Left cardiac atrium (tissue), 4 donors: ENCODE results near the gene PLEKHB1. TPM values are rescaled to one million over a fixed set of nuclear protein-coding genes. Genes with fewer than 3 reads are reported as not detected.

Source experiments
- ATAC-seq, 2 donors: fragments of 200-7000 bp; cut with Tn5 transposase; one replicate each; pipeline ENCODE4 v1.9.1; 2020; ENCODE audit warnings: mild to moderate bottlenecking in 2 of 2, moderate library complexity in 2 of 2
- DNase-seq: peaks from one replicate; pipeline ENCODE4 v3.0.0-alpha.2; 2020
- intact Hi-C, 2 donors: fragments of 100-400 bp; cut with DNase I; formaldehyde crosslinking; loops; one replicate each; pipeline versions ENCODE4 v1.14.1 to v1.15.1; 2022 to 2023
- long read RNA-seq: library from polyadenylated mRNA; unstranded; transcript quantifications from one replicate; pipeline ENCODE4 v2.0.0, GENCODE V29; 2021
- total RNA-seq, 2 donors: library from RNA; stranded (reverse); fragmentation: NEBNext Ultra II Directional; extraction: Animal tissue kit (Norgen Biotek cat#: 25700); gene quantifications; one replicate each; pipeline ENCODE4 v1.2.1, GENCODE V29; 2021
- donor health status: DM: no; HTN: yes; CAD: no.
- donor health status: DM: no; HTN: yes; CAD: no; lungs with severe emphysema.
- donor health status: DM: yes; HTN: yes; CAD: no.
- donor health status: Dilated cardiomyopathy.

Gene PLEKHB1, protein sequence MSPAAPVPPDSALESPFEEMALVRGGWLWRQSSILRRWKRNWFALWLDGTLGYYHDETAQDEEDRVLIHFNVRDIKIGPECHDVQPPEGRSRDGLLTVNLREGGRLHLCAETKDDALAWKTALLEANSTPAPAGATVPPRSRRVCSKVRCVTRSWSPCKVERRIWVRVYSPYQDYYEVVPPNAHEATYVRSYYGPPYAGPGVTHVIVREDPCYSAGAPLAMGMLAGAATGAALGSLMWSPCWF
- total RNA-seq: 10 to 100 TPM in 1 of 2 donors, 1 to 10 TPM in 1; 9.9 to 11.2 TPM
- long read RNA-seq, transcript PLEKHB1-201 (7 exons, 2,016 nt): major isoform, 5 of 11 reads
- long read RNA-seq, partial matches to known transcripts: 1 of 11 reads
- long read RNA-seq, other reads (novel, unspliced or antisense): 0 of 11 reads

DNA sequence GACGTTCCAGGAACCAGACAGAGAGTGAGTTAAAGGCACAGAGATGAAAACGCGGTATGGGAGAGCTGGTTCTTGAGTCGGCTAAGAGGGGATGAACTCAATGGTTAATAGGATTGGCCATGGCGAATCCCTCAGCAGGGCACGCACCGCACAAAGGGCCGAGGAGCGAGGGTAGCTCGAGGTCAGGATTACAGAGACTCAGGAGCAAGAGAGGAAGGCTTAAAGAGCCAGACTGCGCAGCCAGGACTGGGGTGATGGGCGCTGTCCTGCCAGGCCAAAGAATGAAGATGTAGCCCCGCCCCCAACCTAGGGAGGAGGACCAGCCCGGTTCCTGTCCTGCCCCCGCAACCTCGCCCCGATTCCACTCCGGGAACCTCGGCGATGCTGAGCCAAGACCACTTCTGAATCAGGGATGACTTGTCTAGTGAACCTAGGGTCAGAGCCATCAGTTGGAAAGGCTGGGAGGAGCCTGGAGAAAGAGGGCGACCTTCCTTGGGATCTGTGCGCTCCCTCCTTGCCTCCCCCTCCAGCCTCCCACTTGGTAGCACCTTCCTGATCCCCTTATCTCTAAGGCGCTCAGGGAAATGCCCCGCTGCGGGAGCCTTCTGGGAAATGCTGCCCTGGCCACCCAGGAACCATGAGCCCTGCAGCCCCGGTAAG lies at the start of gene PLEKHB1:
TSS of gene PLEKHB1 (plus strand) at position 610 of the 660 bp plus-strand sequence. CDS start at position 638, 28 bp downstream.
- intact Hi-C loops: no loop called here
- ATAC-seq (peak; percentile 19 to 76), DNase-seq (peak; percentile 56)

DNA sequence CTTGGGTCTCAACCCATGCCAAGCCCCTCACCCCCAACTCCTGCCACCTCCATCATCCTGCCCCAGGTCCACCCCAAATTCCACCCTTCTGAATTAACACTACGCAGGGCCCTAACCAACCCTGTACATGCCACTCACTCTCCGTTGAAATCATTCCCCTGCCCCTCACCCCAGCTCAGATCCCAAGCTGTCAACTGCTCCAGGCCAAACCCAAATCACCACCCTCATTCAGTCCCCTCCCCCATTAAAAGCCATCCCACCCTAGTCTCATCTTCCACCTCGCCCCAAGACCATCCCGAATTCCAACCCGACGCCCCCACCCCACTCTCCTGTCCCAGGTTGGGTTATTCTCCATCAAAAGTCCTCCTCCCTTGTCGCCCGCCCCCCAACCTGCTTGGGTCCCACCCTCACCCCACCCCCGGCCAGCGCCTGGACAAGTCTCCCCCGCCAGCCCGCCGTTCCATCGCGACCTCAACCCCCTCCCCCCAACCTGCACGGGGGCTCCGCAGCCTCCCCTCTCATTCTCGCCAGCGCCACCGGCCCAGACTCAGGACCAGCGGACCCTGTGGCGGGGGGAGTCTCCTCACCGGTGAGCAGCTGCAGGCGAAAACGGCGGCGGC lies 48.9 kb upstream of the PLEKHB1 start:
- ATAC-seq: peak in 1 of 2 donors; percentile 5
- intact Hi-C loops: loop anchor here in 1 of 2 donors (5.0 kb wide), 1 partner anchor 190 kb away; no protein-coding TSS in a partner anchor
- DNase-seq: no peak

DNA sequence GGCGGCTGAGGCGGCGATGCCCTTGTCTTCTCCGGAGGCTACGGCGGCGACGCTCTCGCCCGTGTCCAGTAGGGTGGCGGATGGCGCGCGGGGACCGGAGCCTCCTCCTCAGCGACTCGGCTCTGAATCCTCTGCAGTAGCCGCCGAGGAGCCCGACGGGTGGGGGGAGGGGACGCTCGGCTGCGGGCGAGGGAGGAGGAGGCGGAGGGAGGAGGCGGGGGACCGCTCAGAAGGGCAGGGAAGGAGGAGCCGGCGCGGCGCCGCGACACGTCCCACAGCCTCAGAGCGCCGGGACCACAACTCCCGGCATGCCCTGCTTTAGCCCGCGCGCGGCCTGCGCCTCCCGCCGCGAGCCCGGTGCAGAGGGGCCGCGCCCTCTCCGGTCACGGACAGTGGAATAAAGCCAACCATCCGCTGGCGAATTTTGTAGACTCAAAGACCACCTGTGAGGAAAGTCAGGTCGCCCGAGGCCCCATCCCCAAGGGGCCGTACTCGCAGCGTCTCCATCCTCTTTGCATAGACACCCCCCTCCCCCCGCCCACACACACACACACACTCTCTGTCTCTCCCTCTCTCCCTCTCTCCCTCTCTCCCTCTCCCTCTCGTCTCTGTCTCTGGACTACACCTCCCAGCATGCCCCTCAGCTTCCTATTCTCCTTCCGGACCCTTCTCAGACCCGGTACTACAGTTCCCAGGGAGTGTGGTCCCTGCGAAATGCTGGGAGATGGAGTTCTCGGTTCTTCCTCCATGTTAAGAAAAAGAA lies 48.2 kb upstream of the PLEKHB1 start, which contains the start of gene FAM168A:
TSS of gene FAM168A (minus strand) at position 157 of the 763 bp plus-strand sequence. CDS start 129,638 bp downstream, outside the sequence.
- intact Hi-C loops: loop anchor here in 1 of 2 donors (5.0 kb wide), 1 partner anchor 191 kb away; no protein-coding TSS in a partner anchor

DNA sequence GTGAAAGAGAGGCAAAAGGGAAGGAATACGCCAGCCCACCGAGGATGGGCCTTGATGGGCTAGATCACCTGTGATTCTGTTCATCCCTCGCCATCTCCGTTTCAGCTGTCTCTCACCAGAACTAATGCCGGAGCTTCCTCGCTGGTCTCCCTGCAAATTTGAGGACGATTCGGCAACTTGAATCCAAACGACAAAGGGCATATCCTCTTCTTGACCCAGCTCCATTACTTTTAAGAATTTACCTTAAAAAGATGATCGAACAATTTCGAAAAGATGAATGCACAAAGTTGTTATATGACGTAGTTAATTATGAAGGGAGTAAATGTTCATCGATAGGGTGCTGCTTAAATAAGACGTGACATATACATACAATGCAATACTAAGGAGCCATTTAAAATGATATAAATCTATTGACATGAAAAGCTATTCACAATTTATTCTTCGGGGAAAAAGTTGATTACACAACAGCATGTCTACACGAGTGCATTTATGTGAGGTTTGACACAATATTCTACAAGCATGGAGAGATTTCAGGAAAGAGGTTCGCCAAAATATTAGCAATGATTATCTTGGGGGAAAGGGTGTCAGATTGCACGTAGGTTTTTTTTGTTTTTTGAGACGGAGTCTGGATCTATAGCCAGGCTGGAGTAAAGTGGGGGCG lies 47.5 kb upstream of the PLEKHB1 start:
- intact Hi-C loops: loop anchor here in 1 of 2 donors (5.0 kb wide), 1 partner anchor 192 kb away; no protein-coding TSS in a partner anchor
- DNase-seq: no peak
- no peak for ATAC-seq

More for the DNA sequence above, 48.2 kb upstream of the PLEKHB1 start, which contains the start of gene FAM168A:
- peak; percentile 98 to 99 for ATAC-seq
- peak; percentile 97 for DNase-seq

DNA sequence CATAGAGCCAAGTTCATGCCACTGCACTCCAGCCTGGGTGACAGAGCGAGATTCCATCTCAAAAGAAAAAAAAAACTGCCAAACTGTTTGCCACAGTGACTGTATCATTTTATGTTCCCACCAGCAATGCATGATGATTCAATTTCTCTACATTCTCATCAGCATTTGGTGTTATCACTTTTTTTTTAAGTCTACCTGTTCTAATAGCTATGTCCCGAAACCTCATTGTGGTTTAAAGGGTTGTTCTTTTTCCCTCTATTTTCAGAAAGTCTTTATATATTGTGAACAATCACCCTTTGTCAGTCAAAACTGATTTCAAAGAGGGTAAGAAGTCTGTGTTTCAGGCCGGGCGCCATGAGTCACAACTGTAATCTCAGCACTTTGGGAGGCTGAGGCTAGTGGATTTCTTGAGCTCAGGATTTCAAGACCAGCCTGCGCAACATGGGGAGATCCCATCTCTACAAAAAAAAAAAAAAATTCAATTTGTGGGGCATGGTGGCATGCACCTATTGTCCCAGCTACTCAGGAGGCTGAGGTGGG lies 33.7 kb upstream of the PLEKHB1 start:
- no peak for ATAC-seq
- intact Hi-C loops: no loop called here
- DNase-seq: no peak

DNA sequence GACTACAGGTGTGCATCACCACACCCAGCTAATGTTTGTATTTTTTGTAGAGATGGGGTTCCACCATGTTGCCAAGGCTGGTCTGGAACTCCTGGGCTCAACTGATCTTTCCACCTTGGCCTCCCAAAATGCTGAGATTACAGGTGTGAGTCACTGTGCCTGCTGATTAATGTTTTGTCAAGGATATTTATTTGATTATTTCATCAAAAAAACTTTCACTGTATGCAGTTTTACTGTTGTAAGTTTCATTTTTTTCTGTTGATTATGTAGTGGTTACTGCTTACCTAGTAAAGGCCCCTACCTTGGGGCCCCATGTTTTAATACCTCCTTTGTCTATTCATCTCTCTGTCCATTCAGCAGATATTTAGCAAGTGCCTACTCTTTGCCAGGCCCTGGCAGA lies 31.8 kb upstream of the PLEKHB1 start:
- DNase-seq (no peak), ATAC-seq (no peak)
- intact Hi-C loops: no loop called here

DNA sequence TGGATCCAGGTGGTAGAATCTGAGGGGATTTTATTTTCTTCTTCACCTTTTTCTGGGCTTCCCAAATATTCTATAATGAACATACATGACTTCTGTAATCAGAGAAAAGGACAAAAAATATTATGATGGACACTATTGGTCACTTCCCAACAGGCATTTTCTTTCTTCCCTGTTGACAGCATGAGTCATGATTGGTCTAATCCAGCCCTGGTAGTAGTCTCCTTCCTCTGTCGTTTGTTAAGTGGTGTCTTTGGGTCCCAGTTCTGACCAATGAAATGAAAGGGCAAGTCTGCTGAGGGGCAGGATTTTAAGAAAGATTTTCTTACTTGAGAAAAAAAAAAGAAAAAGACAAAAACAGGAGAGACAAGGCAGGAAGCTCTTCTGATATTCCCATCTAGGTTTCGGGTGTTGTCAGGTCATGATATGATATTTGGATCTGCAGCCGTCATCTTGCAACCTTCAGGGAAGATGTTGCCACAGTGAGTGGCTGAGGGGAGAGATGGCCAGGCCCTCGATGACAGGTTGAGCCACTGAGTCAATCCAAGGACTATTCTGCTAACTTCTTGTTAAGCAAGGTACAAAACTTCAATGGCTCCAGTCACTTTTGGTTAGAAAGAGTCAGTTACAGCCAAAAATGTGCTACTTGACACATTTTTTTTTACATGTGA lies 23.3 kb upstream of the PLEKHB1 start:
- DNase-seq: no peak
- ATAC-seq: peak in 1 of 2 donors; percentile 57
- intact Hi-C loops: no loop called here

DNA sequence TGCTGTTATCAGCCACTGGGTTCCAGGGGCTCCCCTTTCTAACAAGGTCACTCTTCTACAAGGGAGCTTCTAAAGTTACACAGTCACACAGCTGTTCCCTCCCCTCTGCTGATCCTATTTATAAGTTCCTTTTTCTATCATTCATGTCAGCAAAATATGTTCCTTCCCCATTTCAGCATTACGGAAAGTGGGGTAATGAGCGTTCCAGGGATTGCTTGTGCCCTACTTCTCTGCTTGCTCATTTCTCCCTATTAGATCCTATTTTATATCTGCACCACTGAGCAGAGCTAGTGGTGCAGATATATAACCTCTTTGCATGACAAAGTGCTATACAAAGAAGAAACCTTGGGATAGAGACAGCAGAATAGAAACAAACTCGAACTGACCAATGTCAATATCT lies 22.7 kb upstream of the PLEKHB1 start:
- DNase-seq (no peak), ATAC-seq (peak in 1 of 2 donors; percentile 67)
- intact Hi-C loops: loop anchor here in 1 of 2 donors (2.0 kb wide), 1 partner anchor 37 kb away; no protein-coding TSS in a partner anchor

DNA sequence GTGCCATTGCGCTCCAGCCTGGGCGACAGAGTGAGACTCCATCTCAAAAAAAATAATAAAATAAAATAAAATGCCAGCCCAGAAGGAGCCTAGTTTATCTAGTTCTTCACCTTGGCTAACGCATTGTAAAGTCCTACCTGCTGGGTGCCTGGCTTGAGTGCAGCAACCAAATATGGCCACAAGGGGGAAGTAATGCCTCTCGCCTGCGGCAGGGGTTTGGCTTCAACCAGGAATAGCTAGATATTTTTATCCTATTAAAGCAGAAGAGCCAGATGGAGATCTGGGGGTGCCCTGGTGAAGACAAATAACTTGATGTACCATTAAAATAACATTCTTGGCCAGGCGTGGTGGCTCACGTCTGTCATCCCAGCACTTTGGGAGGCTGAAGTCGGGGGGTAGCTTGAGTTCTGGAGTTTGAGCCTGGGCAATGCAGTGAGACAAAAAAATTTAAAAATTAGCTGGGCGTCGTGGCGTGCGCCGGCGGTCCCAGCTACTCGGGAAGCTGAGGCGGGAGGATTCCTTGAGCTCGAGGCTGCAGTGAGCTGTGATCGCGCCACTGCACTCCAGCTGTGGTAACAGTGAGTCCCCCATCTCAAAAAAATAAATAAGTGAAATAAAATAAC lies 20.6 kb upstream of the PLEKHB1 start:
- peak; percentile 82 to 83 for ATAC-seq
- intact Hi-C loops: loop anchor here (2.0 to 5.0 kb wide), 2 partner anchors 35 to 36 kb away; no protein-coding TSS in a partner anchor
- DNase-seq: peak; percentile 69

DNA sequence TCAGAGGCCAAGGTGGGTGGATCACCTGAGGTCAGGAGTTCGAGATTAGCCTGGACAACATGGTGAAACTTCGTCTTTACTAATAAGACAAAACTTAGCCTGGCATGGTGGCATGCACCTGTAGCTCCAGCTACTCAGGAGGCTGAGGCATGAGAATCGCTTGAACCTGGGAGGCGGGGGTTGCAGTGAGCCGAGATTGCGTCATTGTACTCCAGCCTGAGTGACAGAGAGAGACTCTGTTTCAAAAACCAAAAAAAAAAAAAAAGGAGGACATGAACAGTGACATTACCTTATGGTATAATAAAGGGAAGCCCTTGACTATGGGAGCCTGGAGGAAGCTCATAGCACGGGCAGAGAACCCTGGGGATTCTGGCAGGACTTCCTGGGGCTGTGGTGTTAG lies 16.5 kb upstream of the PLEKHB1 start:
- intact Hi-C loops: loop anchor here in 1 of 2 donors (5.0 kb wide), 1 partner anchor 32 kb away; no protein-coding TSS in a partner anchor
- DNase-seq (no peak), ATAC-seq (no peak)

DNA sequence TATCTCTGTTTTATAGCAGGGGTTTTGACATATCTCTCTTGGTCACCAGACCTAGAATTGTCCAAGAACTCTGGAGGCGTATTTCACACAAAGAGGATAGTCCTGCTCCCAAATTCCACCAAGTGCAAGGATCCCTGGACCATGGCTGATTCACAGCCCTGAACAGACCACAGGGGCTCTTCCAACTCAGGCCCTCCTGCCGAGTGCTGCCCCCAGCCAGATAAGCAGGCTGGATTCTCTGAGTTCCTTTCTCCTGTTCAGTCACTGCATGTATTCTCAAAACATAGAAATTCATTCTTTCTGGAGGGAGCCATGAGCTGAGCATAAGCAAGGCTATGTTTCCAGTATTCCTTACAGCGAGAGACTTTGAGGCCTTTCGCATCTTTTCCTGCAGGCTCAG lies 13.4 kb upstream of the PLEKHB1 start:
- no peak for ATAC-seq
- intact Hi-C loops: no loop called here
- DNase-seq: no peak

DNA sequence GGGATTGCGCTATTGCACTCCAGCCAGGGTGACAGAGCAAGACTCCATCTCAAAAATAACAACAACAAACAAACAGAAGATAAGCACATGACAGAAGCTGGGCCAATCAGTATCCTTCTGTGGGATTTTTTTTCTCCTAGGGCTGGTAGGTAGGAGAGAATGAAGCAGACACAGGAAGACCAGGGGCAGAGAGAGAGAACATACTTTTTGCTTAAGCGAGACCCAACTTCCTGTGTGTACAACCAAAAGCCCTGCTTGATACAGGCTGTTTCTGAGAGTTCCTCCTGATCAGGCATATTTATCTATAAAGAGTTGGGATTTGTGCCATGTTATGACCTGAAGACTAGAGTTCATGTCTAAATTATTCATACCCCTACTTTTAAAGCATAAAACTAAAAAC lies 12.4 kb upstream of the PLEKHB1 start:
- ATAC-seq: no peak

DNA sequence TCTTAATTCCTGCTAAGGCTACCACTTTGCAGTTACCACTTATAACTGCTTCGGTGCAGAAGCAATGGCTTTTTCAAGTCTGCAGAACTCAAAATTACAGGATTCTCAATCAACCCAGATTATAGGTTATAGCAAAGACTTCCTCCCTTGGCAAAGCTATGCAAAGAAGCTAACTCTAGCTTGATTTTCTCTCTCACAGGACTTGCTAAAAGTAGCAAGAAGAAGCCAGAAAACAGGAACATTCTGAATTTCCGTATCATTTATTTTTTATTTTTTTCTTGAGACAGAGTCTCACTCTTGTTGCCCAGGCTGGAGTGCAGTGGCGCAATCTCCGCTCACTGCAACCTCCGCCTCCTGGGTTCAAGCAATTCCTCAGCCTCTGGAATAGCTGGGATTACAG lies 10.7 kb upstream of the PLEKHB1 start:
- ATAC-seq: no peak
- DNase-seq: no peak
- intact Hi-C loops: no loop called here

More for the DNA sequence above, 12.4 kb upstream of the PLEKHB1 start:
- DNase-seq: no peak
- intact Hi-C loops: no loop called here

DNA sequence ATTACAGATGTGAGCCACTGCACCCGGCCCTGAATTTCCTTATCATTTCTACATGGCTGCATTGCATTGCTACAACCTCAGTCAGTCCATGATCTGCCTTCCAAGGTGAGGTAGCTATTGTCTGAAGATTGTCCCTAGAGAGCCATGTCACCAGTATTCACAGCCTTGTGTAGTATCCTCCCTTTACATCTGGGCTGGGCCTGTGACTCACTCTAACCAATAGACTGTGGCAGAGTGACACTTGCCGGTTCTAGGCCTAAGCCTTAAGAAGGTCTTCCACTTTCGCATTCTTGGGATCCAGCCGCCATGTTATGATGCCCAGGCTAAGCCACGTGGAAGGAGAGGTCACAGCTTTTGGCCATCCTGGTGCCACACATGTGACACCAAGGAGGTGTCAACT lies 10.1 kb upstream of the PLEKHB1 start:
- intact Hi-C loops: no loop called here
- no peak for ATAC-seq
- no peak for DNase-seq

DNA sequence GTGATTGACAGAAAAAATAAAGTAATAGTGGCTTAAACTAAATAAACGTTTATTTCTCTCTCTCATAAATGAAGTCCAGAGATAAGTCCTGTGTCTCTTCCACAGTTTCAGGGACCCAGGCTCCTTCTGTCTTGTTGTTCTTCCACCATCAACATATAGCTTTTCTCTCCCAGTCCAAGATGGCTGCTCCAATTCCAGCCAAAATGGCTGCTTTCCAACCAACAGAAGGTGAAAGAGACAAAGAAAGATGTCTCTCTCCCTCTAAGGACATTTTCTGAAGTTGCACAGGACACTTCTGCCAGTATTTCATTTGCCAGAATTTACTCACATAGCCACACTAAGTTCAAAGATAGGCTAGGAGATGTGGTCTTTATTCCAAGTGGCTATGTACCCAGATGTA lies 9.4 kb upstream of the PLEKHB1 start:
- DNase-seq (no peak), ATAC-seq (no peak)
- intact Hi-C loops: no loop called here

DNA sequence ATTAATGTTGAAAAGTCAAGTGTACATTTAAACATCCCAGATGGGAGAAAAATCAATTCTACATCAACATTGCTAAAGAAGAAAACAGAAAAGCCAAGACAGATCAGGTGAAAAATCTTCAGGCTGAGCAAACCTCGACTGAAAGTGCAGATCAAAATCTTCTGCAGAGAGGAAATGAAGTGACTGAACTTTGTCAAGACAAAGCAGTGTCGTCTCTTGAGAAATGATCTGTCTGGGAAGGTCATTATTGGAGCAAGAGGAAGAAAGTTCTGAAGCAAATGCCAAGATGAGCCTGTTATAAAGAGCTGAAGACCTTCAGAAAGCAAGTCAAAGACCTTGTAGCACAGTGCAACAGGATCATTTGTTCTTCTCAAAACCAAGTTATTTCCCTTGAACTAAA lies 5.8 kb upstream of the PLEKHB1 start:
- no peak for ATAC-seq

DNA sequence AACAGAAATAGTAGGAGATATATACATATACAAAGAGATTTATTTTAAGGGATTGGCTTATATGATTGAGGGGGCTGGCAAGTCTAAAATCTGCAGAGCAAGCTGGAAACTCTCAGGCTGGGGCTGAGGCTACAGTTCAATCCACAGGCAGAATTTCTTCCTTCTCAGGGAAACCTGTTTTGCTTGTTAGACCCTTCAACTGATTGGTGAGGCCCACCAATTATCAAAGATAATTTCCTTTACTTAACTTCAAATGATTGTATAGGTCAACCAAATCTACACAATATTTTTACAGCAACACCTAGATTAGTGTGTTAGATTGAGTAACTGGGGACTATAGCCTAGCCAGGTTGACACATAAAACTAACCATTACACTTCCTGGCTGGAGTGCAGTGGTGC lies 4.7 kb upstream of the PLEKHB1 start:
- ATAC-seq (no peak), DNase-seq (no peak)
- intact Hi-C loops: no loop called here

More for the DNA sequence above, 5.8 kb upstream of the PLEKHB1 start:
- DNase-seq: no peak
- intact Hi-C loops: no loop called here
